EH (cell line): ENCODE results near the gene PALLD.
A peak's percentile ranks its signal among the peaks of the same experiment; 100 is the strongest.

Experiments
- DNase-seq: peaks from one replicate; pipeline ENCODE4 v3.0.0-alpha.2; 2015; ENCODE audit warnings: low read depth

The PALLD gene

GRCh38 chr4:168877511-168878491 is 380.9 kb downstream of the PALLD start:
- DNase-seq = no peak

- DNase-seq = no peak
These were observed 381.8 kb downstream of the PALLD start for GRCh38 chr4:168878623-168879022.

GRCh38 chr4:168879188-168879587 is 382.3 kb downstream of the PALLD start:
- DNase-seq = no peak

GRCh38 chr4:168880072-168880675 is 383.3 kb downstream of the PALLD start:
- peak; percentile 62 for DNase-seq

GRCh38 chr4:168880811-168881595 is 384.2 kb downstream of the PALLD start:
- no peak for DNase-seq

- no peak for DNase-seq
These were observed 385.0 kb downstream of the PALLD start for GRCh38 chr4:168881781-168882420.

GRCh38 chr4:168882650-168883233 is 385.9 kb downstream of the PALLD start:
- peak; percentile 76 for DNase-seq

GRCh38 chr4:168883513-168883912 is 386.7 kb downstream of the PALLD start:
- DNase-seq = peak; percentile 37

GRCh38 chr4:168884251-168885124 is 387.6 kb downstream of the PALLD start:
- peak; percentile 51 for DNase-seq

- DNase-seq = no peak
These were observed 388.5 kb downstream of the PALLD start for GRCh38 chr4:168885400-168885799.

GRCh38 chr4:168886351-168886750 is 389.5 kb downstream of the PALLD start:
- DNase-seq = peak; percentile 92

- DNase-seq = peak; percentile 82
These were observed 391.0 kb downstream of the PALLD start for GRCh38 chr4:168887809-168888208.

- DNase-seq = no peak
These were observed 391.9 kb downstream of the PALLD start for GRCh38 chr4:168888715-168889215.

GRCh38 chr4:168891086-168891485 is 394.2 kb downstream of the PALLD start:
- no peak for DNase-seq

GRCh38 chr4:168891688-168892087 is 394.8 kb downstream of the PALLD start:
- no peak for DNase-seq

- DNase-seq = no peak
These were observed 395.6 kb downstream of the PALLD start for GRCh38 chr4:168892475-168892874.

GRCh38 chr4:168893205-168893604 is 396.4 kb downstream of the PALLD start:
- DNase-seq = no peak

GRCh38 chr4:168893807-168894206 is 397.0 kb downstream of the PALLD start:
- DNase-seq = no peak

- no peak for DNase-seq
These were observed 403.2 kb downstream of the PALLD start for GRCh38 chr4:168900080-168900479.

- DNase-seq = peak; percentile 53
These were observed 410.4 kb downstream of the PALLD start for GRCh38 chr4:168907119-168907698.
